WTC11 (cell line): Measurements from ENCODE around the gene GLIPR2.

Experiments
- NR1H2 ChIP-seq: sonication (generic); formaldehyde crosslinking; IDR thresholded peaks from 2 replicates; pipeline ENCODE4 v1.9.0; 2021; ENCODE audit warnings: mild to moderate bottlenecking, moderate library complexity, missing genetic modification reagents
- TF ChIP-seq, protein P1 (sequence below): fragments of 200-600 bp; IDR thresholded peaks from 2 replicates; pipeline ENCODE4 v1.8.0; 2022; ENCODE audit warnings: antibody characterized with exemption
- TF ChIP-seq, protein P2 (sequence below): sonication (generic); formaldehyde crosslinking; IDR thresholded peaks from 2 replicates; pipeline ENCODE4 v1.8.0; 2022; ENCODE audit warnings: mild to moderate bottlenecking, missing genetic modification reagents

DNA sequence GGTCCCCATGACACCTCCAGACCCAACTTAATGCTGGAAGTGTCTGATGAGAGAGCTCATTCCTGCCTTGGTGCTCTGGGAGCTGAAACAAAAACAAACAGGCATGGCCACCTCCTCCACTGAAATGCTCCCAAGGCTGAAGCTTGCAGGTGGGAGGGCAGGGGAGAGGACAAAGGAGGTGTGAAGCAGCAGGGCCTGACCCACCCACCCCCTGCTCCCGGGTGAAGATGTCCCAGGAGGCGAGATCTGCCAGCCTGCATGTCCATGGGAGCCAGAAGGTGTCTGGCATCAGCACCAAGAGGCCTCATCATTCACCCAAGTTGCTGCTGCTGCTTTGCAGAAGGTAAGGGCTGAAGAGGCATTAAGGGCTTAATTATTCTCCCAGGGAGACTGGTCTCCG is 28.5 kb downstream of the GLIPR2 start:
- no peak for TF ChIP-seq NR1H2 (CRISPR knock-in tag)
- TF ChIP-seq, protein P1, sequence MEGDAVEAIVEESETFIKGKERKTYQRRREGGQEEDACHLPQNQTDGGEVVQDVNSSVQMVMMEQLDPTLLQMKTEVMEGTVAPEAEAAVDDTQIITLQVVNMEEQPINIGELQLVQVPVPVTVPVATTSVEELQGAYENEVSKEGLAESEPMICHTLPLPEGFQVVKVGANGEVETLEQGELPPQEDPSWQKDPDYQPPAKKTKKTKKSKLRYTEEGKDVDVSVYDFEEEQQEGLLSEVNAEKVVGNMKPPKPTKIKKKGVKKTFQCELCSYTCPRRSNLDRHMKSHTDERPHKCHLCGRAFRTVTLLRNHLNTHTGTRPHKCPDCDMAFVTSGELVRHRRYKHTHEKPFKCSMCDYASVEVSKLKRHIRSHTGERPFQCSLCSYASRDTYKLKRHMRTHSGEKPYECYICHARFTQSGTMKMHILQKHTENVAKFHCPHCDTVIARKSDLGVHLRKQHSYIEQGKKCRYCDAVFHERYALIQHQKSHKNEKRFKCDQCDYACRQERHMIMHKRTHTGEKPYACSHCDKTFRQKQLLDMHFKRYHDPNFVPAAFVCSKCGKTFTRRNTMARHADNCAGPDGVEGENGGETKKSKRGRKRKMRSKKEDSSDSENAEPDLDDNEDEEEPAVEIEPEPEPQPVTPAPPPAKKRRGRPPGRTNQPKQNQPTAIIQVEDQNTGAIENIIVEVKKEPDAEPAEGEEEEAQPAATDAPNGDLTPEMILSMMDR = no peak
- TF ChIP-seq, protein P2, sequence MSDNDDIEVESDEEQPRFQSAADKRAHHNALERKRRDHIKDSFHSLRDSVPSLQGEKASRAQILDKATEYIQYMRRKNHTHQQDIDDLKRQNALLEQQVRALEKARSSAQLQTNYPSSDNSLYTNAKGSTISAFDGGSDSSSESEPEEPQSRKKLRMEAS (CRISPR knock-in tag) = no peak
